ENCODE results near the gene KDM4B. TPM values are rescaled to one million over a fixed set of nuclear protein-coding genes. Genes with fewer than 3 reads are reported as not detected.
A peak's percentile ranks its signal among the peaks of the same experiment; 100 is the strongest.

The KDM4B gene
- total RNA-seq, 1 donor from 2014 or later: 24.5 TPM

- FAIRE-seq (no peak), DNase-seq (ENCODE audit: low spot score in 2 of 2) (no peak)
These were observed 146.4 kb downstream of the KDM4B start for GRCh38 chr19:5115351-5115750.

- DNase-seq (ENCODE audit: low spot score in 2 of 2) (no peak), FAIRE-seq (no peak)
These were observed 146.9 kb downstream of the KDM4B start for GRCh38 chr19:5115771-5116202.

- FAIRE-seq (no peak), DNase-seq (ENCODE audit: low spot score in 2 of 2) (no peak)
These were observed 147.4 kb downstream of the KDM4B start for GRCh38 chr19:5116292-5116691.

GRCh38 chr19:5117421-5117820 lies 148.5 kb downstream of the KDM4B start:
- DNase-seq (ENCODE audit: low spot score in 2 of 2) (no peak), FAIRE-seq (no peak)

- FAIRE-seq (no peak), DNase-seq (ENCODE audit: low spot score in 2 of 2) (no peak)
These were observed 149.1 kb downstream of the KDM4B start for GRCh38 chr19:5118026-5118425.

GRCh38 chr19:5119297-5119998 lies 150.5 kb downstream of the KDM4B start:
- no peak for FAIRE-seq
- no peak for DNase-seq (ENCODE audit: low spot score in 2 of 2)

GRCh38 chr19:5120321-5120720 lies 151.4 kb downstream of the KDM4B start:
- no peak for FAIRE-seq
- no peak for DNase-seq (ENCODE audit: low spot score in 2 of 2)

- no peak for FAIRE-seq
These were observed 151.9 kb downstream of the KDM4B start for GRCh38 chr19:5120833-5121232.

GRCh38 chr19:5121266-5122120 lies 152.6 kb downstream of the KDM4B start:
- FAIRE-seq (no peak), DNase-seq (ENCODE audit: low spot score in 2 of 2) (no peak)

More at GRCh38 chr19:5120833-5121232, 151.9 kb downstream of the KDM4B start:
- no peak for DNase-seq (ENCODE audit: low spot score in 2 of 2)

- DNase-seq (ENCODE audit: low spot score in 2 of 2) (no peak), FAIRE-seq (no peak)
These were observed 153.1 kb downstream of the KDM4B start for GRCh38 chr19:5122121-5122400.

GRCh38 chr19:5122671-5123409 lies 153.9 kb downstream of the KDM4B start:
- FAIRE-seq (no peak), DNase-seq (ENCODE audit: low spot score in 2 of 2) (no peak)

- DNase-seq (ENCODE audit: low spot score in 2 of 2) (no peak), FAIRE-seq (no peak)
These were observed 154.7 kb downstream of the KDM4B start for GRCh38 chr19:5123646-5124045.

- FAIRE-seq: no peak
These were observed 155.4 kb downstream of the KDM4B start for GRCh38 chr19:5124111-5124855.

GRCh38 chr19:5125376-5125775 lies 156.5 kb downstream of the KDM4B start:
- DNase-seq (ENCODE audit: low spot score in 2 of 2) (no peak), FAIRE-seq (no peak)

More at GRCh38 chr19:5124111-5124855, 155.4 kb downstream of the KDM4B start:
- no peak for DNase-seq (ENCODE audit: low spot score in 2 of 2)

GRCh38 chr19:5125797-5126497 lies 157.0 kb downstream of the KDM4B start:
- FAIRE-seq: no peak
- DNase-seq (ENCODE audit: low spot score in 2 of 2): no peak

- no peak for DNase-seq (ENCODE audit: low spot score in 2 of 2)
- FAIRE-seq: no peak
These were observed 157.7 kb downstream of the KDM4B start for GRCh38 chr19:5126498-5127223.

- DNase-seq (ENCODE audit: low spot score in 2 of 2) (no peak), FAIRE-seq (no peak)
These were observed 158.8 kb downstream of the KDM4B start for GRCh38 chr19:5127717-5128116.

- FAIRE-seq (no peak), DNase-seq (ENCODE audit: low spot score in 2 of 2) (peak in 1 of 2 donors; percentile 71)
These were observed 159.5 kb downstream of the KDM4B start for GRCh38 chr19:5128251-5128935.

All from frontal cortex (tissue), 4 donors.